Activated T-helper 17 cell treated with anti-CD3 and anti-CD28 coated beads, Interleukin-2, amount 50 U/mL, for 72 hours (primary cell): ENCODE results near the gene GPC3. TPM values are rescaled to one million over a fixed set of nuclear protein-coding genes. Genes with fewer than 3 reads are reported as not detected.
A peak's percentile ranks its signal among the peaks of the same experiment; 100 is the strongest.

ENCODE experiments used
- ATAC-seq: fragments of 150-1000 bp; cut with Tn5 transposase; replicated peaks from 2 replicates; pipeline ENCODE4 v1.10.0; 2021; ENCODE audit warnings: mild to moderate bottlenecking, moderate library complexity
- H3K27ac Mint-ChIP-seq: one replicate; pipeline ENCODE4 v1.8.0; 2022; ENCODE audit warnings: mixed read lengths
- H3K27me3 Mint-ChIP-seq: one replicate; pipeline ENCODE4 v1.8.0; 2022; ENCODE audit warnings: mixed read lengths
- H3K36me3 Mint-ChIP-seq: one replicate; pipeline ENCODE4 v1.8.0; 2022; ENCODE audit warnings: low read depth, mild to moderate bottlenecking, mixed read lengths
- H3K4me1 Mint-ChIP-seq: one replicate; pipeline ENCODE4 v1.8.0; 2022; ENCODE audit warnings: mixed read lengths
- H3K4me3 Mint-ChIP-seq: one replicate; pipeline ENCODE4 v1.8.0; 2022; ENCODE audit warnings: mild to moderate bottlenecking, mixed read lengths
- H3K9me3 Mint-ChIP-seq: one replicate; pipeline ENCODE4 v1.8.0; 2022; ENCODE audit warnings: mixed read lengths
- total RNA-seq, 2 donors: library from RNA; stranded (reverse); gene quantifications; one replicate each; pipeline ENCODE4 v1.2.3, GENCODE V29; 2022

Gene GPC3
- total RNA-seq, 2 donors from 2014 or later = 0.15 TPM; not detected in 1

DNA sequence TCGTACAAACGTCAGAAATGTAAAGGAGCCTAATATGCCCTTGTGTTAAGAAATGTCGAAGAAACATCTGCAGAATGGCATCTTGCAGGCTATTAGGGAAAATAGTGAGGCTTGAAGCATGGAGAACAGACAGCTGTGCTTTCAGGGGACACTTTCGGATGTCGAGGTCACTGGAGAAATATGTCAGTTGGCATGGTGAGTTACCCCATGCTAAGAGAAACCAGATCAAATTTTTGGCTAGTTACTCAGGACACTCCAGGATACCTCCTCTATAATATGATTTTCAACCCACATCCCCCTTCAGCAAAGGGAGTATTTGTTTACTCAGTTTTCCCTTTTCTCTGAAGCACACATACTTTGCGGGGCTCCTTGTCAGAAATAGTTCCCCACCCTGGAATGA, 171.4 kb downstream of the GPC3 start:
- Mint-ChIP-seq H3K9me3 (no peaks in the 10 kb centered on the region), H3K4me1 (no peaks in the 10 kb centered on the region), H3K4me3 (no peak overlapping the region), H3K36me3 (no peaks in the 10 kb centered on the region), H3K27ac (no peak overlapping the region), H3K27me3 (peaks cover 4% of the 10 kb centered on the region)
- no peak for ATAC-seq

DNA sequence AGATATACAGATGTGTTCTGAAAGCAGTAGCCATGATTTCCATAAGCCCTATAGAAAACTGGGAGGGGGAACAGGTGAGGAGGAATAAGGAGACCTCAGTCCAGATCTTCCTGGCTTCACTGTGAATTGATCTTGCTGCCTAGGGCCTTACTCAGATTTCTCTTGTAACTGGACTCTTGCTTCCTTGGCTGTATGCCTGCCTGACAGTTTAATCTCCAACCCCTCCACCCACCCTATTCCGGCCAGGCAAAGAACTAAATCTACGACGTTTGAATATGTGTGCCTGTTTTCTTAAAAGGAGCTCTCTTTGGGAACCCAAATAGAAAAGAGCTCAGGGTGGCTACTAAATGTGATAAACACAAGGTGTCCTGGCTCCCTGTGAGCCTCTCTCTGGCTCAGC, 173.0 kb downstream of the GPC3 start:
- H3K9me3 Mint-ChIP-seq = no peaks in the 10 kb centered on the region
- H3K4me1 Mint-ChIP-seq = no peaks in the 10 kb centered on the region
- no peak for ATAC-seq
- H3K27me3 Mint-ChIP-seq = peaks cover 4% of the 10 kb centered on the region
- H3K36me3 Mint-ChIP-seq = no peaks in the 10 kb centered on the region
- no peak overlapping the region for H3K27ac Mint-ChIP-seq
- no peak overlapping the region for H3K4me3 Mint-ChIP-seq

DNA sequence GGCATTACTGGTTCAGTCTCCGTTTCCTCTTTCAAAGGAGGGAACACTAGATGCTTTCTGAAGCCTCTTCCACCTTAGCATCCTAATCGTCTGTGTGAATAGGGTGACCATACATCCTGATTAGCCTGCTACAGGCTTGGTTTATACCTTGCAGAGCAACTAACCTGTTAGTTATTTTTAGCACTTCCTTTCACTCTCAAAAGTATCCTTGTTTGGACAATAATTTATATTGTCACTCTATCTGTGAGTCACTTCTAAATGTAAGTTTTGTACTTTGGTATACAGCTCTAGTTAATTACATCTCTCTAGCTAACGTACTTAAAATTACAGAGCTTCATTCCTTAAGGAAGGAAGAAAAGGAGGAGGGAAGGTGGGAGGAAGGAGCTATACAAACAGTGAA, 174.5 kb downstream of the GPC3 start:
- H3K9me3 Mint-ChIP-seq = no peaks in the 10 kb centered on the region
- ATAC-seq = no peak
- no peaks in the 10 kb centered on the region for H3K27me3 Mint-ChIP-seq
- H3K36me3 Mint-ChIP-seq = no peaks in the 10 kb centered on the region
- no peaks in the 10 kb centered on the region for H3K4me1 Mint-ChIP-seq
- H3K4me3 Mint-ChIP-seq = no peak overlapping the region
- no peak overlapping the region for H3K27ac Mint-ChIP-seq

DNA sequence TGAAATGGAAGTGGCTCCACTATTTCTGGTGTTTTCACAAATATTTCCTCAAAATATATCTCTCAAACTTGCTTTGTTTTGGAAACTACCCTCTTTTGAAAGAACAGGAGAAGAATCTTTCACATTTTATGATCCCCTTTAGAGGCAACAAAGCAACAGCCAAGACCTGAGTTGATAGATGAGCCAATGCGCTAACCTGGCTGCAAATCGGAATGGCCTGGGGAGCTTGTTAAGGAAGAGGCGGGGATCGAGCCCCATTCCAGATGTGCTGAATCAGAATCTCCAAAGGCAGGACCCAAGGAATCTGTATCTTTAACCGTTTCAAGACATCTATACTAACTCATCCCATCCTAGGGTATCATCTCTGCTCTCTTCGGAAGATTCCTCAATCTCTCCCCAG, 181.3 kb downstream of the GPC3 start:
- H3K27me3 Mint-ChIP-seq = peaks cover 5% of the 10 kb centered on the region
- H3K4me3 Mint-ChIP-seq = no peak overlapping the region
- no peak overlapping the region for H3K27ac Mint-ChIP-seq
- ATAC-seq = no peak
- no peaks in the 10 kb centered on the region for H3K4me1 Mint-ChIP-seq
- H3K36me3 Mint-ChIP-seq = no peaks in the 10 kb centered on the region
- H3K9me3 Mint-ChIP-seq = no peaks in the 10 kb centered on the region

DNA sequence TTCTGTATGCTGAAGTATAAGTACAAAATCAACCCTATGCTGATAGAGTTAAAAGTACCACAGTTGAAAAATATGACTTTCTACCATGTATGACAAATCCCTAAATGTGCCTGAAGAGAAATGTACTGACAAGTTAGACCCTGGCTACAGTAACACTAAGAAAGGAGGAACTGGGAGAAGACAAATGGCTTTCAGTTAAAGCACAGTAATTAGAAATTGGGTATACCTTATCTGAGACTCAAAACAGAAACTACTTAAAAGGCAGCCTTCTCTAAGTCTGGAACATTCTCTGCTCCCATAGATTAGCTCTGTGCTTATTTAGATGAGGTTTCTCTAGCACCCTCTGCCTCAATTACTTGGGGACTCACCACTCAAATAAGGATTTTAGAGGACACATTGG, 189.1 kb downstream of the GPC3 start:
- peaks cover 5% of the 10 kb centered on the region for H3K27me3 Mint-ChIP-seq
- no peak for ATAC-seq
- no peaks in the 10 kb centered on the region for H3K4me1 Mint-ChIP-seq
- H3K4me3 Mint-ChIP-seq = no peak overlapping the region
- no peaks in the 10 kb centered on the region for H3K9me3 Mint-ChIP-seq
- no peak overlapping the region for H3K27ac Mint-ChIP-seq
- H3K36me3 Mint-ChIP-seq = no peaks in the 10 kb centered on the region

DNA sequence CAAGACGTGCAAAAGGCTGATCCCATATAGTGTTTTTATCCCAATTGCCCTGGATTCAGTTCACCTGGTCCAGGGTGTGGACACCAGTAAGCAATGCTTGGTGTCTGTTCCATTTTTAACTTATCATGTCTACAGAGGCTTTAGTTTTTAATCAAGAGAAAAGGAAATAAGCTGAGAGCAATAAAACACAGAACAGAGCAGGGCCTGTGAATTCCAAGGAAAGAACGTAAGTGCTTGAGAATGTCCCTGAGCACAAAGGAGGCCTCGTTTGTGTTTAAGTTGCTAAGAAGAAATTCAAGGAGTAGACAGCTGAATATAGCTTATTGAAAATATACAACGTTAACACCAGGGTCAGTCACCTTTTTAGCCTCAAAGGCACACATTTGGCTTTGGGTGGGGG, 191.3 kb downstream of the GPC3 start:
- no peak for ATAC-seq
- no peaks in the 10 kb centered on the region for H3K9me3 Mint-ChIP-seq
- H3K27ac Mint-ChIP-seq = no peak overlapping the region
- no peak overlapping the region for H3K4me3 Mint-ChIP-seq
- no peaks in the 10 kb centered on the region for H3K4me1 Mint-ChIP-seq
- H3K36me3 Mint-ChIP-seq = no peaks in the 10 kb centered on the region
- peaks cover 3% of the 10 kb centered on the region for H3K27me3 Mint-ChIP-seq

DNA sequence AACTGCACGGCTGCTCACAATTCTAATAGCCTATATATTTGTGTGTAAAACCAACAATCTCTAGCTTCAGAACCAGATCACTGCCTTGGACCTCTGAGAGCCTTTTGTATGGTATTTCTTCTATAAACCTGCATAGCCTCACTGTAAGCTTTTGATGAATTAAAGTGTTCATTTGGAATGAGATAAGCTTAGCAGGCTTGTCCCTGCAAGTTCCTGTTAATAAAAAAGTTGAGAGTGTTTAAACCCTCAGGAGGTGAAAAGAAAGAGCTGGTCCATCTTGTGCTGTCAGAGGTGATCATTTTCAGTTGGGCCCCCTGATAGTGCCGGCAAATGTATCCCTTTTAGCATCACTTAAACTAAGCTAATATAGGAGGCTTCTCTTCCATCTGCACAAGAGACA, 191.8 kb downstream of the GPC3 start:
- Mint-ChIP-seq H3K27ac (no peak overlapping the region), H3K36me3 (no peaks in the 10 kb centered on the region), H3K4me3 (no peak overlapping the region), H3K9me3 (no peaks in the 10 kb centered on the region), H3K27me3 (peaks cover 4% of the 10 kb centered on the region), H3K4me1 (no peaks in the 10 kb centered on the region)
- ATAC-seq = no peak

DNA sequence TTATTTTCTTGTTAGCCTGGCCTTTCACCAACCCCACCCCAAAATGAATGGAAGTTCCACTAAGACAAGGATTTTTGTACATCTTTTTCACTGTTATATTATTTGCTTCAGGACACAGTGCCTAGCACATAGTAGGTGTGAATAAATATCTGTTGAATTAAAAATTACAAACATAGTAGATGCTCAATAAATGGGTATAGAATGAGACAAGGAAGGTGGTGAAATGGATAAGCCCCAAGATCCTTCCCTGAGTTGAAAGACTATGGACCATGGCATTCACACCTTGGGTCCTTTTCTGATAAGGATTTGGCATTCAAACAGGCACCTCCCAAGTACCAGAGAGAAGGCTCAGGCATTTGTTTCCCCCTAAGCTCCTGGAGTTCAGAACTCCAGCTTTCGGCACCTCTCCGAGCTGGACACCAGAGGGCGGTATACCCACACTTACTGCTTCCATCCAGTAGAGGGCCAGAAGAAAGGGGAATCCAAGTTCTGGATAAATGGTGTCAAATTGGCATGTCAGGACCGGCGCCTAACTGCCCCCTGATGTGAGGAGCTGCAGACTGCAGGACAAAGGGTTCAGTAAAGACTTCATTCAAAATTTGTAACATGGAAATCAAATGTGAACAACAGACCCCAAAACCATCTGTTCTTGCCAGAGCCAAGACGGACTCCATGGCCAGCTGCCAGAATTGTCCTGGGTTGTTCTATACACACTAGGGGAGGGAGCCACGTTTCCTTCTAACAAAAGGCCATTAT, 193.0 kb downstream of the GPC3 start:
- H3K4me1 Mint-ChIP-seq = no peaks in the 10 kb centered on the region
- H3K27ac Mint-ChIP-seq = no peak overlapping the region
- peak; percentile 44 for ATAC-seq
- H3K4me3 Mint-ChIP-seq = no peak overlapping the region
- H3K27me3 Mint-ChIP-seq = peaks cover 8% of the 10 kb centered on the region
- H3K36me3 Mint-ChIP-seq = no peaks in the 10 kb centered on the region
- no peaks in the 10 kb centered on the region for H3K9me3 Mint-ChIP-seq

DNA sequence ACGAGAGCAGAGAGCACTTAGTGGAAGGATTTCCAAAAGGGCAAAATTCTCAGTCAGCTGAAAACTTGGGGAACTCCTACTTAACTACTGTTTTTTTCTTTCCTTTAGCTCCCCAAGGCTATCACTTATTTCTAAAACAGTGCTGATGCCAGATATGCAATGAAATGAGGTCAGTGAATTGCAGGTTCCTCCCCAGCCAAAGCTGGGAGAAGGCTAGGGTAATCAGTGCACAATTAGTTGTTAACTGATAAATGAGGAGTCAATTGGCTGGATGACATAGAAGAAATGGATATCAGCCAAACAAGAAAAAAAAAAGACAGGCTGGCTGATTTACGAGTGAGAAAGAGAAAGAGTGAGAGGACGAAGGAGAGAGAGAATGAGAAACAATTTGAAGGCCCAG, 195.6 kb downstream of the GPC3 start:
- Mint-ChIP-seq H3K27ac (no peak overlapping the region), H3K36me3 (no peaks in the 10 kb centered on the region)

DNA sequence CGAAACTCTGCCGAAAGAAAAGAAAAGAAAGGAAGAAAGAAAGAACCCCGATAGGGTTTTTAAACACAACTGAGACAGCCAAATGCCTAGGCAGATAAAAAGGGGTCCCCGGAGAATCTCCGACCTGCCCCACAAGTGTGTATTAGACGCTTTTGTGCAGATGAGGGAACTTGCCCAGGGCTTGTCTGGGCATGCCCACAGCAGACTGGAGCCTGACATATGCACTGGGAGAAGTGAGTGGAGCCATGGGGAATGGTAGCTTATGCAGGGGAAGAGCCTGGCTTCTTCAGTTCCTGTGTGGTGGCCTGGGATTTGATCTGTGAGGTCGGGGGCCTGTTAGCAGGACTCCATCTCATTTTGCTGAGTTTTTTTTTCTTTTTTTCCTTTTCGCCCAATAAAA, 199.0 kb downstream of the GPC3 start:
- Mint-ChIP-seq H3K4me3 (no peak overlapping the region), H3K9me3 (no peaks in the 10 kb centered on the region), H3K27me3 (peaks cover 8% of the 10 kb centered on the region), H3K27ac (no peak overlapping the region), H3K4me1 (no peaks in the 10 kb centered on the region), H3K36me3 (no peaks in the 10 kb centered on the region)
- no peak for ATAC-seq

More for the DNA sequence above, 195.6 kb downstream of the GPC3 start:
- H3K27me3 Mint-ChIP-seq = peaks cover 8% of the 10 kb centered on the region
- no peak for ATAC-seq
- H3K4me3 Mint-ChIP-seq = no peak overlapping the region
- no peaks in the 10 kb centered on the region for H3K4me1 Mint-ChIP-seq
- no peaks in the 10 kb centered on the region for H3K9me3 Mint-ChIP-seq

DNA sequence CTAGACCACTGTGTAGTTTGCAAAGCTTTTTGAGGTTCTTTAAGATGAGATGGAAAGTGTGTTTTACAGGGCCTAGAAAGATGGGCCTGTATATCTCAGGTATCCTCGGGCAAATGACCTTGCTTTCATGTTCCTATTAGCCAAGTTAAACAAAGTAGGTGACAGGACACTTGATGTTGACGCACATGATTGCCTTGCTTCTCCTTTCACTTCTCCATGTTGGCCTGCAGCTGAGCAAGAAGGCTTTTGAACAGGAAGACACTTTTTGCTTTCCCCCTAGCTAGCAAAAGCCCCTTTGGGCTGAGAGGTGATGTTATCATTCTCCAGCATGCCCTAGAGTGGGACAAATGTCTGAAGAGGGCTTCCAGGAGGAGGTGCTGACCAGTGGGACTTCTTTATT, 202.1 kb downstream of the GPC3 start:
- Mint-ChIP-seq H3K4me3 (no peak overlapping the region), H3K27ac (no peak overlapping the region), H3K4me1 (no peaks in the 10 kb centered on the region), H3K36me3 (no peaks in the 10 kb centered on the region), H3K27me3 (peaks cover under 1% of the 10 kb centered on the region), H3K9me3 (no peaks in the 10 kb centered on the region)
- ATAC-seq = no peak

DNA sequence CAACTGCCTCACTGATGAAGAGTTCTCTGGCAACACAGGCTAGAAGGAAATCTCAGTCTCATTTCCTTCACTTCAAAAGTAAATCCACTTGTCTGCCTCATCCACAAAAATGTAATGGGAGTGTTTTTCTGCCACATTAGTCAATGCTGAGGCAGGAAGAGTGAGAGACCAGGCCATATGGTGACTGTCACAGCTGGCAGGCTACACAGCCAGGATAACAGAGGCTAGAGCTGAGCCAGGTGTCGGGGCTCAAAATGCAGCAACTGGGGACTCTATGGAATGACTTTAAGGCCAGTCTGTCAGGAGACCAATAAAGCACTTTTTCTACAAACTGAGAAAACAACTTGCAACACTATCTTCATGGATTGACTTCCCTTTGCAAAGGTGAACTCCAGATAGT, 204.2 kb downstream of the GPC3 start:
- no peak overlapping the region for H3K27ac Mint-ChIP-seq
- no peak overlapping the region for H3K4me3 Mint-ChIP-seq
- H3K36me3 Mint-ChIP-seq = no peaks in the 10 kb centered on the region
- ATAC-seq = no peak
- no peaks in the 10 kb centered on the region for H3K4me1 Mint-ChIP-seq
- H3K9me3 Mint-ChIP-seq = no peaks in the 10 kb centered on the region
- no peaks in the 10 kb centered on the region for H3K27me3 Mint-ChIP-seq

DNA sequence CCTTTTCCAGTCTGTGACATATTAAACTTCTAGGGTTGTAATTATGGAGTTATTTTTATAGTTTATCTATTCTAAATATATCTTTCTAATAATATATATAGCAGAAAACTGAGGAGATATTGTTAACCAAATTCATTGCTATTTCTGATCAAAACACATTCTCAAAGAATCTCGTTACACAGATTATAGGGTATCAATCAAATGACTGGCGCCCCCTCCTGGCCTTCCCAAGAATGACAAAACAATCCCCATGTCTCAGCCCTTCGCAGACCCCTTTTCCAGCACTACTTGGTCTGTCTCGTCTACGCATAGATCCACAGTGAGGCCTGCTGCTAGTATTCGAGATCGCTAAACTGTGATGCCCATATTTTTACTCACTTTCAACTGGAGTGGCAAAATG, 209.3 kb downstream of the GPC3 start:
- no peak for ATAC-seq
- no peaks in the 10 kb centered on the region for H3K27me3 Mint-ChIP-seq
- H3K4me1 Mint-ChIP-seq = no peaks in the 10 kb centered on the region
- H3K36me3 Mint-ChIP-seq = no peaks in the 10 kb centered on the region
- H3K9me3 Mint-ChIP-seq = no peaks in the 10 kb centered on the region
- H3K27ac Mint-ChIP-seq = no peak overlapping the region
- H3K4me3 Mint-ChIP-seq = no peak overlapping the region

DNA sequence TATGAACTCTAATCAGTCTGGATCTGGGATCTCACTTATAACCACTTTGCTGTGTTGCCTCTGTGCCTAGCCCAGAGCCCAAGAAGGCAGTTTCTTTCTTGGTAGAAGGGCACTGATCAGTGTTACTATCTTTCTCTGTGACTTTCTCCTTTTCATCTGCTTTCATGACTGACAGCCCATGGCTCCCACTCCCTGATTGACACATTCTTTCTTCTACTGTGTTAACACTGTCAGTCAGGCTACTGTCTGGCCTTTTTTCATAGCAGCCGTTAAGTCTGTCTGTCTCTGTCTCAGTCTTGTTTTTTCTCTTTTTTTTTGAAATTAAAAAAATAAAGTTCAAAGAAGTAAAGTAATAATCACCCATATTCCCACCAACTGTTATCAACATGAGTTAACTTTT, 210.6 kb downstream of the GPC3 start:
- Mint-ChIP-seq H3K36me3 (no peaks in the 10 kb centered on the region), H3K9me3 (no peaks in the 10 kb centered on the region), H3K27me3 (no peaks in the 10 kb centered on the region), H3K27ac (no peak overlapping the region), H3K4me3 (no peak overlapping the region), H3K4me1 (no peaks in the 10 kb centered on the region)
- ATAC-seq = no peak

DNA sequence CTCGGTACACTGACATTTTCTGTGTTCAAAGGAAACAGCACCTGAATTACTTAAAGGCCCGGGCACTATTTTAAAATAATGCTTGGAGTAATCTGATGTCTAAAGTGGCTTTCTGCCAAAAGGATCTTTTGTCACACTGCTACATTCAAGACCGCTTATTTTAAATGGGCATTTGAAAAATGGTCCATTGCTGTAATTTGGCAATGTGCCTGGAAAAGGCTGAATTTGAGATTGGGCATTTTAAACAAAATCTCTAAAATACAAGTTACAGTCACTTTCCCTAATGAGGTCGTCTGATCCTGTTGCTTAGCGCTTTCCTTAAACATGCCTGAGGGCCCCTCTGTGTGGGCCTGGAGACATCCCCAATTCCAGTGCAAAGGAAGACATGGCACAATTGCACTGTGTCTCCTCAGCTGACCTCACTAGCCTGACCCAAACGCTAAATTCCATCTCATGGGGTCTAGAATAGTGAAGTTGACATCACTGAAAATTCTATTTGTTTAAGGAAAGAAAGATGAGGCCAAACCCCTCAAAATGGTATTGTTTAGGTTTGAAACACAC, 214.2 kb downstream of the GPC3 start:
- Mint-ChIP-seq H3K27ac (no peak overlapping the region), H3K9me3 (no peaks in the 10 kb centered on the region), H3K4me1 (no peaks in the 10 kb centered on the region), H3K36me3 (no peaks in the 10 kb centered on the region), H3K27me3 (no peaks in the 10 kb centered on the region), H3K4me3 (no peak overlapping the region)
- ATAC-seq = no peak
